Activated naive CD4-positive, alpha-beta T cell treated with anti-CD3 and anti-CD28 coated beads, Interleukin-2, amount 50 U/mL, for 24 hours (primary cell): ENCODE data around the gene RTEL1.
A peak's percentile ranks its signal among the peaks of the same experiment; 100 is the strongest.

ENCODE experiments used
- H3K27ac Mint-ChIP-seq: one replicate; pipeline ENCODE4 v1.8.0; 2021; ENCODE audit warnings: mild to moderate bottlenecking, mixed read lengths
- H3K27me3 Mint-ChIP-seq: one replicate; pipeline ENCODE4 v1.8.0; 2021; ENCODE audit warnings: mixed read lengths
- H3K36me3 Mint-ChIP-seq: one replicate; pipeline ENCODE4 v1.8.0; 2021; ENCODE audit warnings: mixed read lengths
- H3K4me1 Mint-ChIP-seq: one replicate; pipeline ENCODE4 v1.8.0; 2021; ENCODE audit warnings: mixed read lengths
- H3K4me3 Mint-ChIP-seq: one replicate; pipeline ENCODE4 v1.8.0; 2021; ENCODE audit warnings: mild to moderate bottlenecking, mixed read lengths
- H3K9me3 Mint-ChIP-seq: one replicate; pipeline ENCODE4 v1.8.0; 2021; ENCODE audit warnings: mixed read lengths

Gene RTEL1

GRCh38 chr20:63693733-63694583 is 35.8 kb downstream of the RTEL1 start:
- Mint-ChIP-seq H3K27ac (peak overlapping the region; percentile 30), H3K27me3 (no peaks in the 10 kb centered on the region), H3K9me3 (no peaks in the 10 kb centered on the region), H3K4me3 (no peak overlapping the region), H3K4me1 (peaks cover 7% of the 10 kb centered on the region), H3K36me3 (no peaks in the 10 kb centered on the region)

DNA sequence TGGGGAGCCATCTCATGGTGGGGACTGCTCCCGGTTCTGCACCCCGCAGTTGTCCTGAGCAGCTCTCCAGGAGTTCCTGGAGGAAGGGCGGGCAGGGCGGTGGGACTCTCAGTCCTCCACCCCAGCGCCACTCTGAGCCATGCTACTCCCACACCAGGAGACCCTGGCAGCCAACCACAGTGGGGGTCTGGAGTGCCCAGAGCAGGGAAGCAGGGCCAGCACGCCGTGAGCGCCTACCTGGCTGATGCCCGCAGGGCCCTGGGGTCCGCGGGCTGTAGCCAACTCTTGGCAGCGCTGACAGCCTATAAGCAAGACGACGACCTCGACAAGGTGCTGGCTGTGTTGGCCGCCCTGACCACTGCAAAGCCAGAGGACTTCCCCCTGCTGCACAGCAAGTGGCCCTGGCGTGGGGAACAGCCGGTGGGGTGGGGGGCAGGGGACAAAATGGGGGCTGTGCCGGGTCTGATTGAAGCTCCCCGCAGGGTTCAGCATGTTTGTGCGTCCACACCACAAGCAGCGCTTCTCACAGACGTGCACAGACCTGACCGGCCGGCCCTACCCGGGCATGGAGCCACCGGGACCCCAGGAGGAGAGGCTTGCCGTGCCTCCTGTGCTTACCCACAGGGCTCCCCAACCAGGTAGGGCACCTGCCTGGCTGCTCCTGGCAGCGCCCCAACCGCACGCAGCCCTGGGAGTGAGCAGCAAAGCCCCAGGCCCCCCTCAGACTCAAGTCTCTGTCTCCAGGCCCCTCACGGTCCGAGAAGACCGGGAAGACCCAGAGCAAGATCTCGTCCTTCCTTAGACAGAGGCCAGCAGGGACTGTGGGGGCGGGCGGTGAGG is 36.7 kb downstream of the RTEL1 start:
- H3K36me3 Mint-ChIP-seq = no peaks in the 10 kb centered on the region
- peaks cover 12% of the 10 kb centered on the region for H3K4me1 Mint-ChIP-seq
- no peaks in the 10 kb centered on the region for H3K9me3 Mint-ChIP-seq
- H3K4me3 Mint-ChIP-seq = no peak overlapping the region
- no peak overlapping the region for H3K27ac Mint-ChIP-seq
- H3K27me3 Mint-ChIP-seq = no peaks in the 10 kb centered on the region

- Mint-ChIP-seq H3K4me3 (no peak overlapping the region), H3K27ac (no peak overlapping the region), H3K27me3 (no peaks in the 10 kb centered on the region)
Measured at GRCh38 chr20:63695424-63696305, 37.6 kb downstream of the RTEL1 start.

GRCh38 chr20:63696306-63696627 is 38.2 kb downstream of the RTEL1 start:
- H3K4me3 Mint-ChIP-seq = peak overlapping the region; percentile 44
- no peaks in the 10 kb centered on the region for H3K9me3 Mint-ChIP-seq

More at GRCh38 chr20:63695424-63696305, 37.6 kb downstream of the RTEL1 start:
- no peaks in the 10 kb centered on the region for H3K36me3 Mint-ChIP-seq
- H3K9me3 Mint-ChIP-seq = no peaks in the 10 kb centered on the region
- H3K4me1 Mint-ChIP-seq = peaks cover 15% of the 10 kb centered on the region

DNA sequence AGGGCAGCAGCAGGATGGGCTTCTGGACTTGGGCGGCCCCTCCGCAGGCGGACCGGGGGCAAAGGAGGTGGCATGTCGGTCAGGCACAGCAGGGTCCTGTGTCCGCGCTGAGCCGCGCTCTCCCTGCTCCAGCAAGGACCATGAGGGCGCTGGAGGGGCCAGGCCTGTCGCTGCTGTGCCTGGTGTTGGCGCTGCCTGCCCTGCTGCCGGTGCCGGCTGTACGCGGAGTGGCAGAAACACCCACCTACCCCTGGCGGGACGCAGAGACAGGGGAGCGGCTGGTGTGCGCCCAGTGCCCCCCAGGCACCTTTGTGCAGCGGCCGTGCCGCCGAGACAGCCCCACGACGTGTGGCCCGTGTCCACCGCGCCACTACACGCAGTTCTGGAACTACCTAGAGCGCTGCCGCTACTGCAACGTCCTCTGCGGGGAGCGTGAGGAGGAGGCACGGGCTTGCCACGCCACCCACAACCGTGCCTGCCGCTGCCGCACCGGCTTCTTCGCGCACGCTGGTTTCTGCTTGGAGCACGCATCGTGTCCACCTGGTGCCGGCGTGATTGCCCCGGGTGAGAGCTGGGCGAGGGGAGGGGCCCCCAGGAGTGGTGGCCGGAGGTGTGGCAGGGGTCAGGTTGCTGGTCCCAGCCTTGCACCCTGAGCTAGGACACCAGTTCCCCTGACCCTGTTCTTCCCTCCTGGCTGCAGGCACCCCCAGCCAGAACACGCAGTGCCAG is 38.7 kb downstream of the RTEL1 start, which contains the start of gene TNFRSF6B:
TNFRSF6B (plus strand) TSS at position 25 of the 729 bp plus-strand sequence; CDS start at position 141, 116 bp downstream.
- no peaks in the 10 kb centered on the region for H3K36me3 Mint-ChIP-seq
- no peaks in the 10 kb centered on the region for H3K27me3 Mint-ChIP-seq
- no peaks in the 10 kb centered on the region for H3K9me3 Mint-ChIP-seq
- H3K4me1 Mint-ChIP-seq = peaks cover 15% of the 10 kb centered on the region
- H3K27ac Mint-ChIP-seq = peak within 1 kb of the TSS; percentile 30
- H3K4me3 Mint-ChIP-seq = peak within 1 kb of the TSS; percentile 44

More at GRCh38 chr20:63696306-63696627, 38.2 kb downstream of the RTEL1 start:
- Mint-ChIP-seq H3K27ac (peak overlapping the region; percentile 30), H3K27me3 (no peaks in the 10 kb centered on the region), H3K36me3 (no peaks in the 10 kb centered on the region), H3K4me1 (peaks cover 15% of the 10 kb centered on the region)

GRCh38 chr20:63697357-63697867 is 39.3 kb downstream of the RTEL1 start:
- Mint-ChIP-seq H3K27ac (peak overlapping the region; percentile 12), H3K27me3 (no peaks in the 10 kb centered on the region), H3K36me3 (no peaks in the 10 kb centered on the region), H3K4me1 (peaks cover 15% of the 10 kb centered on the region), H3K9me3 (no peaks in the 10 kb centered on the region), H3K4me3 (peak overlapping the region; percentile 30)

DNA sequence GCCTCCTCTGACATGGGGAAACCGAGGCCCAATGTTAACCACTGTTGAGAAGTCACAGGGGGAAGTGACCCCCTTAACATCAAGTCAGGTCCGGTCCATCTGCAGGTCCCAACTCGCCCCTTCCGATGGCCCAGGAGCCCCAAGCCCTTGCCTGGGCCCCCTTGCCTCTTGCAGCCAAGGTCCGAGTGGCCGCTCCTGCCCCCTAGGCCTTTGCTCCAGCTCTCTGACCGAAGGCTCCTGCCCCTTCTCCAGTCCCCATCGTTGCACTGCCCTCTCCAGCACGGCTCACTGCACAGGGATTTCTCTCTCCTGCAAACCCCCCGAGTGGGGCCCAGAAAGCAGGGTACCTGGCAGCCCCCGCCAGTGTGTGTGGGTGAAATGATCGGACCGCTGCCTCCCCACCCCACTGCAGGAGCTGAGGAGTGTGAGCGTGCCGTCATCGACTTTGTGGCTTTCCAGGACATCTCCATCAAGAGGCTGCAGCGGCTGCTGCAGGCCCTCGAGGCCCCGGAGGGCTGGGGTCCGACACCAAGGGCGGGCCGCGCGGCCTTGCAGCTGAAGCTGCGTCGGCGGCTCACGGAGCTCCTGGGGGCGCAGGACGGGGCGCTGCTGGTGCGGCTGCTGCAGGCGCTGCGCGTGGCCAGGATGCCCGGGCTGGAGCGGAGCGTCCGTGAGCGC is 39.9 kb downstream of the RTEL1 start:
- no peaks in the 10 kb centered on the region for H3K27me3 Mint-ChIP-seq

GRCh38 chr20:63698739-63699465 is 40.8 kb downstream of the RTEL1 start:
- Mint-ChIP-seq H3K36me3 (no peaks in the 10 kb centered on the region), H3K27me3 (no peaks in the 10 kb centered on the region), H3K27ac (peak overlapping the region; percentile 8), H3K9me3 (no peaks in the 10 kb centered on the region), H3K4me3 (no peak overlapping the region), H3K4me1 (peaks cover 15% of the 10 kb centered on the region)

More for the DNA sequence above, 39.9 kb downstream of the RTEL1 start:
- peaks cover 15% of the 10 kb centered on the region for H3K4me1 Mint-ChIP-seq
- no peaks in the 10 kb centered on the region for H3K36me3 Mint-ChIP-seq
- H3K4me3 Mint-ChIP-seq = no peak overlapping the region
- H3K9me3 Mint-ChIP-seq = no peaks in the 10 kb centered on the region
- no peak overlapping the region for H3K27ac Mint-ChIP-seq

DNA sequence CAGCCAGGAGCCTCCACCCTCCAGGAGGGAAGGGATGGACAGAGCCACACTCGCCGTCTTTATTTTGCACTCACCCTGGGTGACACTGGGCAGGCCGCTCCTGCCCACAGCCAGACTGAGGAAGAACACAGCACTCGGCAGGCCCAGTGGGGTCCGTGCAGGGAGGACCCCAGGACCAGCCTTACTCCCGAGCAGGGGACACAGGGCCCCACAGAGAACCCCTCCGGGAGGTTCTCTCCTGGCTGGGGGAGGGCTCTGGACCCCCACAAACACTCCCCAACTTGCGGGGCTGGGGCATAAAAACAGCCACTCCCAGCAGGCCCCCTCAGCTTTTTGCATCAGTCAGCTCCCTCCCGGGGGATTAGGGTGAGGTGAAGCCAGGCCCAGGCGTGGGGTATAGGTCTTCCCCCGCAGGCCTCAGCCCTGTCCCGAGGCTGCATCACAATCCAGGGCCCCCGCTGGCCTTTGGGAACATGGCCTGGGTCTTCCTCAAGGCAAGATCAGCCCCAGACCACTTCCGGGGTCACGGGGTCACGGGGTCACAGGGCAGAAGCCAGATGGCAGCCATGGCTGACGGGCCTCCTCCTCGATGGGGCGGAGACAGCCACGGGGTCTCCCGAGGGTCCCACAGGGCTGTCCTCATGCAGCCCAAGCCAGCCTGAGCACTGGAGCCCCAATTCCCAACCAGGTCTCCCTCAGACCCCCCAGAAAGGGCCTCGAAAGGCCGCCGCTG is 41.5 kb downstream of the RTEL1 start:
- no peak overlapping the region for H3K4me3 Mint-ChIP-seq
- H3K9me3 Mint-ChIP-seq = no peaks in the 10 kb centered on the region
- H3K4me1 Mint-ChIP-seq = peaks cover 15% of the 10 kb centered on the region
- peaks cover 1% of the 10 kb centered on the region for H3K36me3 Mint-ChIP-seq
- H3K27ac Mint-ChIP-seq = peak overlapping the region; percentile 8
- no peaks in the 10 kb centered on the region for H3K27me3 Mint-ChIP-seq

DNA sequence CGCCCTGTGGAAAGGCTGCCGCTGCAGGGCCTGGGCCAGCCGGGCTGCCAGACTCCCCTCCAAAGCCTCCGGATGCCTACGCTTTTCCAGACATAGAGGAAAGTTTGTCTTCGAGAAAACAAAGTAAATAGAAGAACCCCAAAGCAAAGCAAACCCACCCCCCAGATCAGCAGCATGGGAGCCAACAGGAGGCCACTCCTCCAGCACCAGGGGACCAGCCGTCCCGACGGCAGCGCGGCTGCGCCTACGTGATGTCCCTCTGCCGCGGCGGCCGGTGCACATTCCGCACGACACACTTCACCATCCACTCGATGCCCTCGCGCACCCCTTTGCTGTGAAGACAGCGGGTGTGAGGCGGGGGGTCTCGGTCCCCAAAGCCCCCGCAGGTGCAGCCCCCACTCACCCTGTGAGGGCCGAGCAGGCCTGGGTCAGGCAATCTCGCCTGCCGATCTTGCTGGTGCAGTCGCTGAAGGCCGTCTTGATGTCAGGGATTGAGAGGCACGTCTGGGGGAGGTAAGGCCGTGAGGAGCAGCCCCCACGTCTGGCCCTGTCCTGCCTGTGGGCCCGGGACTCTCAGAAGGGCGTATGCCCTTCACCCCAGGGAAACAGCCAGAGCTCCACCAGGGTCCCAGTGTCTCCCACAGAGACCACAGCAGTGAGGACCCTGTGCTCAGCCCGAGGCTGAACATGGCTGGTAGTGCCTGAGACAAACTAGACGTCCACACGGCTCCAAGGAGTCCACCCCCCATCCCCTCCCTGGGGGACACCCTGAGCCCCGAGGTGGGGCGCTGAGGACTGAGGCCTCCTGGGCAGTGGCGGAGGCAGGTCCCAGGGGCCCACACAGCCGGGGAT is 42.3 kb downstream of the RTEL1 start:
- H3K9me3 Mint-ChIP-seq = no peaks in the 10 kb centered on the region
- H3K4me3 Mint-ChIP-seq = no peak overlapping the region
- H3K27ac Mint-ChIP-seq = peak overlapping the region; percentile 62
- H3K4me1 Mint-ChIP-seq = peaks cover 18% of the 10 kb centered on the region
- no peaks in the 10 kb centered on the region for H3K27me3 Mint-ChIP-seq
- peaks cover 4% of the 10 kb centered on the region for H3K36me3 Mint-ChIP-seq

GRCh38 chr20:63701051-63701328 is 42.9 kb downstream of the RTEL1 start:
- Mint-ChIP-seq H3K27me3 (no peaks in the 10 kb centered on the region), H3K4me3 (no peak overlapping the region), H3K27ac (no peak overlapping the region), H3K9me3 (no peaks in the 10 kb centered on the region), H3K4me1 (peaks cover 18% of the 10 kb centered on the region), H3K36me3 (peaks cover 4% of the 10 kb centered on the region)

GRCh38 chr20:63701329-63702035 is 43.4 kb downstream of the RTEL1 start:
- Mint-ChIP-seq H3K27me3 (no peaks in the 10 kb centered on the region), H3K27ac (no peak overlapping the region), H3K4me3 (no peak overlapping the region), H3K4me1 (peaks cover 20% of the 10 kb centered on the region), H3K36me3 (peaks cover 5% of the 10 kb centered on the region), H3K9me3 (no peaks in the 10 kb centered on the region)
